ENCODE data around the gene SVIL. TPM values are rescaled to one million over a fixed set of nuclear protein-coding genes. Genes with fewer than 3 reads are reported as not detected.
"Not testable (repeated sequence)": the region's sequence is repeated elsewhere in the genome, so short reads cannot be mapped to it uniquely, and the experiment has no call there.

The SVIL gene
- total and polyA plus RNA-seq, 4 experiments from 2014 or later: 1.1 to 31.2 (median 22.0) TPM

GRCh38 chr10:29490781-29491280, 143.9 kb downstream of the SVIL start:
- POLR2A ChIA-PET (ENCODE audit: partially characterized antibody): not testable (repeated sequence)

GRCh38 chr10:29488471-29488870, 146.3 kb downstream of the SVIL start:
- H3K36me3 ChIP-seq (ENCODE audit: insufficient read depth, low read length); H3K27me3 Mint-ChIP-seq; intact Hi-C loops (cut with micrococcal nuclease); H3K27me3 ChIP-seq (ENCODE audit: insufficient read depth, low read length); H3K4me3 ChIP-seq (ENCODE audit: low read length in 2 of 2); H3K9me3 Mint-ChIP-seq; H3K4me3 Mint-ChIP-seq; H3K27ac ChIP-seq (ENCODE audit: low read depth, low read length); H3K9me3 ChIP-seq (ENCODE audit: control insufficient read depth in 1 of 2, low read length in 2 of 2); CTCF ChIA-PET (ENCODE audit: partially characterized antibody); DNase-seq; POLR2A ChIA-PET (ENCODE audit: partially characterized antibody); H3K4me1 ChIP-seq (ENCODE audit: insufficient read depth, low read length); H3K27ac Mint-ChIP-seq: not testable (repeated sequence)
- peaks cover 2 to 27% (median 13%) of the 10 kb centered on the region in 4 donors for H3K4me1 Mint-ChIP-seq
- peaks cover 78 to 81% of the 10 kb centered on the region in 2 donors for H3K36me3 Mint-ChIP-seq

More at GRCh38 chr10:29490781-29491280, 143.9 kb downstream of the SVIL start:
- H3K36me3 Mint-ChIP-seq: peaks cover 74 to 79% of the 10 kb centered on the region in 2 donors
- DNase-seq; H3K9me3 ChIP-seq (ENCODE audit: control insufficient read depth in 1 of 2, low read length in 2 of 2); H3K27ac ChIP-seq (ENCODE audit: low read depth, low read length); H3K36me3 ChIP-seq (ENCODE audit: insufficient read depth, low read length); intact Hi-C loops (cut with micrococcal nuclease); H3K27me3 Mint-ChIP-seq; H3K27me3 ChIP-seq (ENCODE audit: insufficient read depth, low read length); H3K4me3 ChIP-seq (ENCODE audit: low read length in 2 of 2); H3K4me1 ChIP-seq (ENCODE audit: insufficient read depth, low read length); CTCF ChIA-PET (ENCODE audit: partially characterized antibody); H3K4me3 Mint-ChIP-seq; H3K9me3 Mint-ChIP-seq: not testable (repeated sequence)
- peaks cover 2 to 18% (median 9%) of the 10 kb centered on the region in 4 donors for H3K4me1 Mint-ChIP-seq
- H3K27ac Mint-ChIP-seq: peak overlapping the region in 1 of 7 donors; percentile 25

- H3K36me3 ChIP-seq (ENCODE audit: insufficient read depth, low read length); H3K27me3 Mint-ChIP-seq; H3K9me3 ChIP-seq (ENCODE audit: control insufficient read depth in 1 of 2, low read length in 2 of 2); H3K4me3 ChIP-seq (ENCODE audit: low read length in 2 of 2); POLR2A ChIA-PET (ENCODE audit: partially characterized antibody); H3K9me3 Mint-ChIP-seq; H3K27me3 ChIP-seq (ENCODE audit: insufficient read depth, low read length); CTCF ChIA-PET (ENCODE audit: partially characterized antibody); H3K4me1 ChIP-seq (ENCODE audit: insufficient read depth, low read length); H3K27ac ChIP-seq (ENCODE audit: low read depth, low read length); H3K4me3 Mint-ChIP-seq; intact Hi-C loops (cut with micrococcal nuclease); DNase-seq: not testable (repeated sequence)
- Mint-ChIP-seq H3K36me3 (peaks cover 75 to 79% of the 10 kb centered on the region in 2 donors), H3K4me1 (peaks cover 5 to 31% (median 17%) of the 10 kb centered on the region in 4 donors), H3K27ac (peak overlapping the region in 3 of 7 donors; percentile 12 to 29 (median 18))
Observed at GRCh38 chr10:29487884-29488266, 146.9 kb downstream of the SVIL start.

GRCh38 chr10:29487032-29487883, 147.5 kb downstream of the SVIL start:
- intact Hi-C loops (cut with micrococcal nuclease); H3K36me3 ChIP-seq (ENCODE audit: insufficient read depth, low read length); H3K27ac ChIP-seq (ENCODE audit: low read depth, low read length); DNase-seq; POLR2A ChIA-PET (ENCODE audit: partially characterized antibody); H3K27me3 Mint-ChIP-seq; H3K9me3 ChIP-seq (ENCODE audit: control insufficient read depth in 1 of 2, low read length in 2 of 2); H3K27me3 ChIP-seq (ENCODE audit: insufficient read depth, low read length); H3K9me3 Mint-ChIP-seq; H3K4me3 ChIP-seq (ENCODE audit: low read length in 2 of 2): not testable (repeated sequence)
- H3K4me1 ChIP-seq (ENCODE audit: insufficient read depth, low read length): peaks cover 14% of the 10 kb centered on the region
- CTCF ChIA-PET (ENCODE audit: partially characterized antibody): interaction anchor here (1.7 kb wide), 1 partner anchor 9 kb away, joined by 5 read pairs; no protein-coding TSS in a partner anchor
- peak overlapping the region in 1 of 8 donors; percentile 8 for H3K4me3 Mint-ChIP-seq
- H3K27ac Mint-ChIP-seq: peak overlapping the region in 3 of 7 donors; percentile 18 to 52 (median 38)
- peaks cover 75 to 80% of the 10 kb centered on the region in 2 donors for H3K36me3 Mint-ChIP-seq
- H3K4me1 Mint-ChIP-seq: peaks cover 7 to 36% (median 21%) of the 10 kb centered on the region in 4 donors

DNA sequence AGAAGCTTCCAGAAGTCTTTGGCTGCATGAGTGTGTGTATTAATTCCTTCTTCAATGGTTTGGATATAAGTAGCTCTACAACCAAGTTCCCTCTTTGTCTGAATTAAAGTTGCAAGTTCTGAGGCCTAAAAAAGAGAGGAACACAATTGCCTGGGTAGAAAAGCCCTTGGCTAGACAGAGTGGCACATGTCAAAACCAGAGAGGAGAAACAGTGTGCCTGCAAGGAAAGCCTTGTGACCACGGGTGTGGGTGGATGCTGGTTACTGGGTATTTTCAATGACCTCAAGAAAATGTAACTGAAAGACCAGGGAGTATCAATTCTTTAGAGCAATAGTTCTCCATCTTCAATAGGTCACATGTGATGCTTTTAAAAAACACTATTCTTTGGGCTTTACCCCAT, 148.3 kb downstream of the SVIL start:
- Histone ChIP-seq H3K27ac (ENCODE audit: low read depth, low read length) (no peak overlapping the region), H3K27me3 (ENCODE audit: insufficient read depth, low read length) (no peaks in the 10 kb centered on the region), H3K9me3 (ENCODE audit: control insufficient read depth in 1 of 2, low read length in 2 of 2) (no peaks in the 10 kb centered on the region), H3K4me3 (ENCODE audit: low read length in 2 of 2) (no peak overlapping the region), H3K36me3 (ENCODE audit: insufficient read depth, low read length) (peaks cover 4% of the 10 kb centered on the region), H3K4me1 (ENCODE audit: insufficient read depth, low read length) (peaks cover 14% of the 10 kb centered on the region)
- intact Hi-C loops (cut with micrococcal nuclease): no loop called here
- no peak for DNase-seq
- peaks cover 0 to 2% (median 0%) of the 10 kb centered on the region in 8 donors for H3K9me3 Mint-ChIP-seq
- H3K36me3 Mint-ChIP-seq: peaks cover 70 to 78% of the 10 kb centered on the region in 2 donors
- no peak overlapping the region for H3K4me3 Mint-ChIP-seq
- CTCF ChIA-PET (ENCODE audit: partially characterized antibody): interaction anchor here (1.7 kb wide), 1 partner anchor 10 kb away, joined by 5 read pairs; no protein-coding TSS in a partner anchor
- no peaks in the 10 kb centered on the region for H3K27me3 Mint-ChIP-seq
- peaks cover 7 to 36% (median 22%) of the 10 kb centered on the region in 4 donors for H3K4me1 Mint-ChIP-seq
- peak overlapping the region in 1 of 7 donors; percentile 2 for H3K27ac Mint-ChIP-seq
- POLR2A ChIA-PET (ENCODE audit: partially characterized antibody): no interaction called here

DNA sequence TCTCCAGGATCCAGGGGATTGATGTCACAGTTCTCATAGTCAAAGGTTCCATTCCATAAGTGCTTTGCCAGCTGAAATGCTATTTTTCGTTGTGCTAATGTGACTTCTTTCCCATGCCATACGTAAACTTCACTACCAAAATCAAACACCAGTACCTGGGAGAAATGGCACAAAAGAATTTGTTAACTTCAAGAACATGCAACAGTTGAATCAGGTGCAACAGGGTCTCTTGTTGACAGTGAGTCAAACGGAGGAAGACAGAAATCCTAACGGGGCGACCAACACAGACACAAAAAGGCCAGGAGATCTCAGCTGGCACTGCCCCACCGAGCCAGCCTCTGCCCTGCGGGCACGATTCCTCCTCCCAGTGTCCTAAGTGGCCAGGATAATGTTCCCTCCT, 150.1 kb downstream of the SVIL start:
- H3K36me3 Mint-ChIP-seq: peaks cover 69 to 78% of the 10 kb centered on the region in 2 donors
- H3K4me1 Mint-ChIP-seq: peaks cover 7 to 36% (median 22%) of the 10 kb centered on the region in 4 donors
- intact Hi-C loops (cut with micrococcal nuclease); H3K27ac ChIP-seq (ENCODE audit: low read depth, low read length); CTCF ChIA-PET (ENCODE audit: partially characterized antibody); POLR2A ChIA-PET (ENCODE audit: partially characterized antibody); H3K27me3 ChIP-seq (ENCODE audit: insufficient read depth, low read length); H3K27ac Mint-ChIP-seq; H3K27me3 Mint-ChIP-seq; H3K36me3 ChIP-seq (ENCODE audit: insufficient read depth, low read length); DNase-seq; H3K9me3 ChIP-seq (ENCODE audit: control insufficient read depth in 1 of 2, low read length in 2 of 2); H3K9me3 Mint-ChIP-seq; H3K4me3 ChIP-seq (ENCODE audit: low read length in 2 of 2): not testable (repeated sequence)
- peaks cover 14% of the 10 kb centered on the region for H3K4me1 ChIP-seq (ENCODE audit: insufficient read depth, low read length)
- H3K4me3 Mint-ChIP-seq: peak overlapping the region in 1 of 8 donors; percentile 31

- peaks cover 8% of the 10 kb centered on the region for H3K36me3 ChIP-seq (ENCODE audit: insufficient read depth, low read length)
- ChIA-PET CTCF (ENCODE audit: partially characterized antibody) (interaction anchor here (1.2 to 1.9 kb wide), 4 partner anchors 14 to 37 kb away, joined by 3 to 9 read pairs (median 3); no protein-coding TSS in a partner anchor), POLR2A (ENCODE audit: partially characterized antibody) (no interaction called here)
- Mint-ChIP-seq H3K4me3 (peak overlapping the region in 1 of 8 donors; percentile 8), H3K27ac (peak overlapping the region; percentile 5 to 82 (median 57)), H3K4me1 (peaks cover 7 to 34% (median 18%) of the 10 kb centered on the region in 4 donors), H3K36me3 (peaks cover 58 to 68% of the 10 kb centered on the region in 2 donors), H3K9me3 (no peaks in the 10 kb centered on the region), H3K27me3 (no peaks in the 10 kb centered on the region)
- no peak overlapping the region for H3K27ac ChIP-seq (ENCODE audit: low read depth, low read length)
- H3K4me3 ChIP-seq (ENCODE audit: low read length in 2 of 2): no peak overlapping the region
- H3K4me1 ChIP-seq (ENCODE audit: insufficient read depth, low read length): peaks cover 14% of the 10 kb centered on the region
- intact Hi-C loops (cut with micrococcal nuclease): no loop called here
- H3K27me3 ChIP-seq (ENCODE audit: insufficient read depth, low read length): no peaks in the 10 kb centered on the region
- H3K9me3 ChIP-seq (ENCODE audit: control insufficient read depth in 1 of 2, low read length in 2 of 2): no peaks in the 10 kb centered on the region
- DNase-seq: no peak
Observed at GRCh38 chr10:29482591-29483431, 152.0 kb downstream of the SVIL start.
